GM21528 (cell line): ENCODE data around the gene GALNT11.
"Not testable (repeated sequence)": the region's sequence is repeated elsewhere in the genome, so short reads cannot be mapped to it uniquely, and the experiment has no call there.

Experiments
- ATAC-seq: cut with Tn5 transposase; IDR thresholded peaks from one replicate; pipeline ENCODE4 v1.9.1; 2021; ENCODE audit warnings: mild to moderate bottlenecking, moderate library complexity; ENCODE audit not compliant: unreplicated experiment, low FRiP score

GALNT11 gene

DNA sequence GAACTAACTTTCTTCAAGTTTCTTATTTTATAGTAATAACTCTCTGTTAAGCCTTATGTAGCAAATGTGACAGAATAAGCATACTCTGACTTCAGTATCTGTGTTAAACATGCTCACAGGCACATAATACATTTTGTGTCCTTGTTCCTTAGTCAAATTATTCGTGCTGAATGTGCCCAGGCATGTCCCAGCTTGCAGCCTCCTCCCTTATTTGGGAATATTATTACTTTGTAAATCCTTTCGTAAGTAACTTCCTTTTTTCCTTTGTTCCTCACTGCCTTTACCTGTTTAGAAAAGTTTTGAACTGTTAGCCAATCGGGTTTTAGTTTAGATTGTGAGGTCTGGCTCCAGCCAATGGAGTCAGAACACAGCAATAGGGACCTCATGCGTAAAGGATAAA, 46.9 kb downstream of the GALNT11 start:
- ATAC-seq, result no peak

DNA sequence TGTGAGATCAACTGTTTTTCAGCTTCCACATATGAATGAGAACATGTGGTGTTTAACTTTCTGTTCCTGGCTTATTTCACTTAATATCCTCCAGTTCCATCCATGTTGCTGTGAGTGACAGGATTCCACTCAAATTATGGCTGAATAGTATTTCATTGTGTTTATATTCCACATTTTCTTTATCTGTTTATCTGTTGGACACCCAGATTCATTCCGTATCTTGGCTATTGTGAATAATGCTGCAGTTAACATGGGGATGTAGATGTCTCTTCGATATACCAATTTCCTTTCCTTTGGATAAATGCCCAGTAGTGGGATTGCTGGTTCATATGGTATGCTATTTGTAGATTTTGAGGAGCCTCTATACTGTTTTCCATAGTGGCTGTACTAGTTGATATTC, 47.9 kb downstream of the GALNT11 start:
- no peak for ATAC-seq

DNA sequence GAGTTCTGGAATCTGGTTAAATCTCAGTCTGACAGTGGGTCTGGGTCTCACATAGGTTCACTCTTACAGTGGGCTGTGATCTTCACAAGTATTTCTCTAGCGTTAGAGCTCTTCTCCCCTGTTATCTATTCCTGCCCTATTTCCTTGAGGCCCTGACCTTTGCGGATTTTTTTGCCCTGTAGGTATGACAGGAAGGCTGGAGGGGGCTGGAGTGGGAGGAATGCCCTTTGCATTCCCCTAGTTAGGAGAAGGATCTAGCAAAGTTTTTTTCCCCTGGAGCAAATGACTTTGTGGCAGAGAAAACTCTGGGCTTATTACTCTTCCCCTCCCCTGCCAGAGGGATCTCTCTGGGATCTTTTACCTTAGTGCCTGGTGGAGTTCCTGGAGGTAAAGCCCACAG, 49.2 kb downstream of the GALNT11 start:
- ATAC-seq, result no peak

DNA sequence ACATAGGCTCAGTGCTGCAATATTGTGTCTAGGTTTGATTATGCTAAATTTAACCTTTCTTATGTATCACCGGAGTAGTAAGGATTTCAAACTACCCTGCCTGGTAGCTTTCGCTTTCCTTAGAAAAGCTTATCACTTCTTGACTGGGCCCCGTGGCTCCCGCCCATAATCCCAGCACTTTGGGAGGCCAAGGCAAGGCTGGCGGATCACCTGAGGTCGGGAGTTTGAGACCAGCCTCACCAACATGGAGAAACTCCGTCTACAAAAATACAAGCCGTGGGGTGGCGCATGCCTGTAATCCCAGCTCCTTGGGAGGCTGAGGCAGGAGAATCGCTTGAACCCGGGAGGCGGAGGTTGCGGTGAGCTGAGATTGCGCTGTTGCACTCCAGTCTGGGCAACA, 49.9 kb downstream of the GALNT11 start:
- ATAC-seq, result not testable (repeated sequence)

DNA sequence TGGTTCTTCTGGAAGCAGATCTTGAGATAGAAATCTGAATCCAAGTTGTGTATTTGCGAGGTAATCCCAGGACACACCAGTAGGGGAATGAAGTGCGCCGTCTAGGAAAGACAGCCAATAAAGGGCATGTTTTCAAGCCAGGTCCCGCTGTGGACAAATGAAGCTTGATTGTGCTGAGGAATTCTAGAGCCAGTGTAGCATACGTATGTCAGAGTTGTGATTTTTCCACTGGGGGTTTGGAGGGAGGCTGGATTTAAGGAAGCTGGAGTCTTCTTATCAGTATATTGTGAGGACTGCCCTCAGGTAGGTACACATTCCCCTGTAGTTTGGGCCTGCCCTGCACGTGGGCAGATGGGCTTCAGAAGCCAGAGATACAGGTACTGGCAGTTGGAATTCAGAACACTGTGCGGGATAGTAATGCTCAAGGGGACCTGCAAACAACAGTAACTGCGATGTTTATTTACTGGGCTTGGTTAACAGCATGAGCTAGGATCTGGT, 50.9 kb downstream of the GALNT11 start:
- no peak for ATAC-seq

DNA sequence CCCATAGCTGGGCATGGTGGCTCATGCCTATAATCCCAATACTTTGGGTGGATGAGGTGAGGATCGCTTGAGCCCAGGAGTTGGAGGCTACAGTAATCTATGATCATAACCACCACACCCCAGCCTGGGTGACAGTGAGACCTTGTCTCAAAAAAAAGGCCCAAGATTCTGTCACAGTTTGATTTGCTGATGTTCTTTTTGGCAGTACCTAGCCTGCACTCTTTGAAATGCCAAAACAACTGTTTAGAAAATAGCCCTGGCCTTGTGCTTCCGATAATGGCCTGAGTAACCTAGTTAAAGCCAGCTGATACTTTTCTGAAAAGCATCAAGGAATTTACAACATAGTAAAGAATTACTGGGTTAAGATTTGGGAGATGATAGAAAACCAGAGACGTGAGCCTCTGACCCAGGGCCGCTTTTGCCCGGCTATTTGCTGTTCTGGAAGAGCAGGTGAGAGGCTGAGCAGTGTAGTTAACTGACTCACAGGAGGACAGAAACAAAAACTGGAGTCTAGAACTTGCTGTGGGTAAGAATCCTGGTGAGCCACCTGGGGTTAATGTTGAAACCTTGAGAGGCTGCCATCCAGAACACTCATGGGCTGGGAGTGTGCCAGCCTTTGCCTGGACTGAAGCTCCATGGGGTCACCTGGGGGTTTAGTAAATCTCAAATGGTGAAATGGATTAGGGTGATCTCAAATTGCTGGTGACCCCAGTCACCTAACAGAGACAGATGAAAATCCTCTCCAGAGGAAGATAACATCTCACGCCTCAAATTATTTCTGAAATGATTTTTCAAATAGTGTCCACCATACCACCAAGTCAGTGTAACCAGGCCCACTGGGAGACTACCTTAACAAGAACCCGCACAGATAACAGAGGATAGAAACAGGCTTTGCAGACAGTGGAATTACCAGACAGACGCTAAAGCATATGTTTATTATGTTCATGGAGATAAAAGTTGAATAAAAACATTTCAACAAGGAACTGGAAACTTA, 51.8 kb downstream of the GALNT11 start:
- no peak for ATAC-seq

DNA sequence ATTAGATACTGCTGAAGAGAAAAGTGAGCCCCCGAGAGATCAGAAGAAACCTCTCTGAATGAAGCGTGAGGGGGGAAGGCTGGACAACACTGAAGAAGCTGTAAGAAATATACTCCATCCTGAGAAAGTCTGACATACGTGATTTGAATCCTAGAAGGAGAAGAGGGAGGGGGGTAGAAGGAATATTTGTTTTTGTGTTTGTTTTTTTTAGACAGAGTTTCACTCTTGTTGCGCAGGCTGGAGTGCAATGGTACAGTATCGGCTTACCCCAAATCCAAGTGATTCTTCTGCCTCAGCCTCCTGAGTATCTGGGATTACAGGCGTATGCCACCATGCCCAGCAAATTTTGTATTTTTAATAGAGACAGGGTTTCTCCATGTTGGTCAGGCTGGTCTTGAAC, 52.6 kb downstream of the GALNT11 start:
- no peak for ATAC-seq

DNA sequence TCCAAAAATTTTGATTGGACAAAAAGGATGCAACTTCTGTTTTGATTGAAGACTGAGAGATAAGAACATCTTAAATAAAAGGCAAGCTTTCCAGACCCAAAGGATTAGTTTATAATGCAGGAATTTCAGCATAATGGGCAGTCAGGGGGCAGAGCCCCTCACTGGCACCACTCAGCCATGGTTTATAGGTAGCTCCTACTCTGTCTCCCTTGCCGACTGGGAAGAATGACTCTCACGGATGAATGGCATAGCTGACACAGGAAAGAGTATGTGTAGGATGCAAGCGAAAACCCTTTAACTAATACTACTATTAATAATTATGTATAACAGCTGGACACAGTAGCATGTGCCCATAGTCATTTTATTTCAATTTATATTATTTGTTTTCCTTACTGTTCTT, 53.3 kb downstream of the GALNT11 start:
- no peak for ATAC-seq

DNA sequence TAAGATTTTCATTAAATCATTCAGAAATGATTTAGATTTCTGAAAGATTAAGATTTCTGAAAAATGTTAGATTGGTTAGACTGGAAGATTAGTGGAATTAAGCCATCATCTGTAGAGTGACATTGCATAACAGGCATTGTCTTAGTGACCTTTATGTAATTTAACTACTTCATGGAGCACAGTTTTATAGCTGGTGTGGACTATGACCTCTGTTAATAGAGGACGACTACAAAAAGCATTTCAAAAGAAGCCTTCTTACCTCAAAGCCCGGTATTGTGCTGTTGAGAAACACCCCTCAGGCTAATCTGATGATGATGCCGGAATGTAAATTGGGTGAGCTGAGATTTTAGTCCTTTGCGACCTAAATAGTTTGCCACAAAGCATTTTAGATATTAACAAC, 55.6 kb downstream of the GALNT11 start:
- ATAC-seq, result no peak

DNA sequence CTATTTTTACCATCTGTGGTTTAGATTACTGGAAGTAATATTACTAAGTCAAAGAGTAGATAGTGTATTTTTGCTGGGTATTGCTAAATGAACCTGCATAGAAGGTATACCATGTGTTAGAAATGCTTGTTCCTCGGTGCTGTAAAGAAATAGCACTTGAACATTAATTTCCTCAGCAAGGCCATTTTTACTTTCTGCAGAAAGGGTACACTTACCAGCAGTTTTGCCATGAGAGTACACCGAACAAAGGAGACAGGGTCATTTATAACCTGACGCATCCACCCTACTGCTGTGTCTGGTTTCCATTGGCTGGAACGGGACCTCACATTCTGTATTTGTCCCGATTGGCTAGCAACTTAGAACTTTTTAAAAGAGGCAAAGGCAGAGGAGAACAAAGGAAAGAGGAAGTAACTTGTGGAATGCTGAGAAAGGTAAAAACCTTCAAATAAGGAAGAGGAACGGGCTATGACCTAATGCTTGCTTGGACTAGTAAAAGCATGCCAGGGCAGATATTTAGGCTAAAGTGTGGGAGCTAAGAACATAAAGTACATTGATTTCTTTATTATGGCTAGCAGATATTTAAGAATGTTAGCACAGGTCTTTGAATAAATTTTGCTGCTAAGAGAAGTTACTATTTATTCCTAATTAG, 56.7 kb downstream of the GALNT11 start:
- ATAC-seq, result not testable (repeated sequence)

DNA sequence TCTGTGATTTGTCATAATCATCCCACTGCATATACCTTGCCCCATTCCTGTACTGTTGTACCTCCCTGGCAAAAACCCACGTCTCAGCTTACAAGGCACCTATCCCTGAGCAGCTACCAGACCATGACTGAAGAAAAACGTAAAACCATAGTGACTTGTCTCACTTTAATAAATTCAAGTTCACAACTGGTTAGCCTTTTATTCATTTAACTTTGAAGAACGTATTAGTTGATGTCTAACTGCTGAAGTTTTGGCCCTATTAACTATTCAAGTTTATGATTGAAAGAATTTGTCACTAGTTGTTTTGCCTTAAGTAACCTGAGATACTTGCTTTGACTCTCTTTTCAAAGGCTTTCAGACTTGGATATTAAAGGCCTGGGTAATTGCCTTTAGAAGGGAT, 59.7 kb downstream of the GALNT11 start:
- ATAC-seq, result no peak

DNA sequence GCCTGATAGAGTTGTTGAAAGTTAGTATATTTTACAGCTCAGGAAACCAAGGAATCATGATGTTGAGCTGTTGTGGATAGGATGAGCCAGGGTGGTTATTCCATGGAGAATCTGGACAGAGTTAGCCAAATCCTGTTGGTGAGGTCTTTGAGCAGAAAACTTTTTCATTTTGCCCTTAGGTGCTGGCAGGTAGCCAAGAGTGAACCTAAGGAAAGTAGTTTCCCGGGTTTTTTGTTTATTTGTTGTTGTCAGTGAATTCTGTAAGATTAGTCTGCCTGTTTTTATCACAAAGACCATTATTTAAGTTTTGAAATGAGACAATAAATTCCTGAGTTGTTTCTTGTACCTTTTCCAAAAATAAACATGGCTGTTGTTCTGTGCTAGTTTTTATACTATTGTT, 61.0 kb downstream of the GALNT11 start:
- no peak for ATAC-seq

DNA sequence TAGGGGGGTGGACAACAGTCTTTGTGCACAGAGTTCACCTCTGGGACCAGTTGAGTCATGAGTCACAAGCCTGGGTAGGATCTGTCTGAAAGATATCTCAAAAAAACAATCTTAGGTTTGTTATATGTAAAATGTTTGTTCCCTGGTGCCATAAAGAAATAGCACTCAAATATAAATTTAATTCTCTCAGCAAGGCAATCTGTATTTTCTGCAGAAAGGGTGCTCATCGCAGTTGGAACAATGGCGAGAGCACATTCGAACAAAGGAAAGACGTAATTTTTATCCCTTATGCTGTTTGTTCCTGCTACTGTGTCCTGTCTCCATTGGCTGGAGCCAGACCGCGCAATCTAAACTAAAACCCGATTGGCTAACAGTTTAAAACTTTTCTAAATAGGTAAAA, 63.7 kb downstream of the GALNT11 start:
- ATAC-seq, result no peak

DNA sequence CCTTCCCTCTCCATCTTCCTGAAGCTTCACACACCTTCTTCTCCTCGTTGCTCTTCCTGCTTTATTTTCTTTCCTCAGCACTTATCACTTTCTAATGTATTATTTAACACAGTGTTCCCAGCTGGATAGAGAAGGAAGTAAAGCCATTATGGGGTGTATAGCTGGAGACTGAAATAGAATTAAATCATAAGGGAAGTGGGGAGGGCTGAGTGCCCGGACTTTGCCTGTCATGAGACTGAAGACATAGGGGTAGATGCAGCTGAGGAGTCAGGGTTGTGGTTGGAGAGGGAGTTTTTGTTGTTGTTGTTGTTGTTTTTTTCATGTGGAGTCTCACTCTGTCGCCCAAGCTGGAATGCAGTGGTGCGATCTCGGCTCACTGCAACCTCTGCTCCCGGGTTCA, 65.3 kb downstream of the GALNT11 start:
- ATAC-seq, result no peak

DNA sequence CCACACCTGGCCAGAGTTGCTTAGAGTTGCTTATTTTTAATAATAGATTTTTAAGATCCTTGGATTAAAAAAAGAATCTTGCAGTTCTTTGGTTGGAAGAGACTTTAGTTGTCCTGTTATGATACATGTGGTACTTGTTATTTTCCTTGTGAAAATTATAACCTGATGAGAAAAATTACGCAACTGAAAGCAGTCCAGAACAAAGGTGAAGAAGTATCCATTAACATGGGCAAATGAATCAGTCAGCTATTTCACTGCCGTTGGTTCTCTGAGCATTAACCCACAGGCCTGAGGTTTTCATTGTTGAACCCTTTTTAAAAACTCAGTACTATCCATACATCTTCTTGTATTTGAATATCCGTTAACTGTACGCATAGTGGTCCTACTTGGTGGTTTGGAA, 68.2 kb downstream of the GALNT11 start:
- ATAC-seq, result no peak

DNA sequence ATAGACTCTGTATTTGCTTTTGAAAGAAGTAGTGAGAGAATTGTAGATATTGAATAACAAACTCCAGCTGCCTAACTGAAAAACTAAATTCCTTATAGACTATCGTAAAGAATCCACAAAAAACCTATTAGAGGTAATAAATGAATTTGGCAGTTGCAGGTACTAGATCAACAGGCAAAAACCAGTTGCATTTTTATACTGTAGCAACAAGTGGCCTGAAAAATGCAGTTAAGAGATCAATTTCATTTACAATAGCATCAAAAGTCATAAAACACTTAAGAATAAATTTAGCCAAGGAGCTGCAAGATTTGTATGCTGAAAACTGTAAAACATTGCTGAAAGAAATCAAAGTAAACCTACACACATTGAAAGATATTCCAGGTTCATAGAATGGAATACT, 70.3 kb downstream of the GALNT11 start:
- no peak for ATAC-seq

DNA sequence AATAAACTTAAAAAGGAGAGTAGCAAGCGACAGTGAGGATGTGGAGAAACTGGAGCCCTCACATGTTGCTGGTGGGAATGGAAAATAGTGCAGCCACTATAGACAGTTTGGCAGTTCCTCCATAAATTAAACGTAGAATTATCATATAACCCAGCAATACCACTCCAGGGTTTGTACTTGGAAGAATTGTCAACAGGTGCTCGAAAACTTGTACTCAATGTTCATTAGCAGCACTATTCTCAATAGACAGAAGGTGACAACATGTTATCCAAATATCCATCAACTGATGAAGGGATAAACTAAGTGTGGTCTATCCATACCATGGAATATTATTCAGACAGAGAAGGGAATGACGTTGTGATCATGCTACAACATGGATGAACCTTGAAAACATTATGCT, 71.9 kb downstream of the GALNT11 start:
- ATAC-seq, result no peak

DNA sequence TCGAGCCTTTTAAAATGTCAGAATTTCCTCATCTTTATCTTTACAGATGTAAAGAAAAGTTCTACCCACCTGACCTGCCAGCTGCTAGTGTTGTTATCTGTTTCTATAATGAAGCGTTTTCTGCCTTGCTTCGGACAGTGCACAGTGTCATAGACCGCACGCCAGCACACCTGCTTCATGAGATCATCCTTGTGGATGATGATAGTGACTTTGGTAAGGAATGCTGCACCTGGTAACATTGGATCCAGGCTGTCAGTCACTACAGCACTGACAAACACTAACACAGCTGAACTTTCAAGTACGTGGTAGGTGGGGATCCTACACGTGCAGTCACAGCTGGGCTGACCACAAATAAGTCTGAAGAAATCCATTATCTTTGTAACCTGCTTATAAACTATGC, 77.6 kb downstream of the GALNT11 start:
- ATAC-seq, result no peak

DNA sequence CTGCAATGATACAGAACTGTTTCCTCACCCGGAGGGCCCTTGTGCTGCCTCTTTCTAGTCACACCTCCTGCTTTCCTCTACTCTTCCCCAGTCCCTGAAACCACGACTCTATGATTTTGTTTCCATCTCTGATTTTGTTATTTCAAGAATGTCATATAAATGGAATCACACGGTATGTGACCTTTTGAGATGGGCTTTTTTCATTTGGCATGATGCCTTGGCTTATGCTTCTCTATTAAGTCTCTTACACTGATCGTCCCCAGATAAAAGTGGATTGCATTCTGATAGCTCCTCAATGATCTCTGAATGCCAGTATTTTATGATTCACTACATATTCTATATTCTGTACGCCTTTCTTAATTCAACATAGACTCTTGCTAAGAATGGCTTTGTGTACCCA, 78.2 kb downstream of the GALNT11 start:
- no peak for ATAC-seq

DNA sequence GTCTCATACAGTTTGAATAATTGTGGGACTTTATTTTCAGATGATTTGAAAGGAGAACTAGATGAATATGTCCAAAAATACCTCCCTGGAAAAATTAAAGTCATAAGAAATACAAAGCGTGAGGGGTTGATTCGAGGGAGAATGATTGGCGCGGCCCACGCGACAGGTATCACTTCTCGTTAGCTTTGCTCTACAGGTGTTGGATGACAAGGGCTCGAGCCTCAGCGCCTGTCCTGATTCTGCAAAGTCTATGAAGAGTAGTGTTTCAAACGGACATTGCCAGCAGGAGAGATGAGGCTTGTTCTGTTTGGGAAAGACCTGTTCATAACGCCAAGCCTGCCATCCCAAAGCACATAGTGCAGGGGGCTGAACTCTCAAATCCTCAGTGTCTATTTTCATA, 79.7 kb downstream of the GALNT11 start:
- ATAC-seq, result no peak

DNA sequence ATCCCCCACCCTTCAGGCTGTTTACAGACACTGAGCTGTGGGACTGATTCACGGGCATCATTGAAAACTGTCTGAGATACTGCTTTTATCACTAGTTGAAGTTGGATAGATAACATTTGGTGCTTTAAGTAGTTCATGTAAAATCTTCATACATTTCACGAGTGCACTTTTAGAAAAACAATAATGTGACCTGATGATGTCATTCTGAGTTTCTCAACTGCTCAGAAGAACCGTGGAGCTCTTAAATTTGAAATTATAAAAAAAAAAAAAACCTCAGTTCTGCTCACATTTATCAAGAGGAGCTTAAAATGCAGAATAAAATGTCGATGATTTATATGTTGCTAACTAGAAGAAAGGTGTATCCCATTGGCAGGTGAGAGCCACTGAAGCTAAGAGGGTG, 81.5 kb downstream of the GALNT11 start:
- no peak for ATAC-seq

DNA sequence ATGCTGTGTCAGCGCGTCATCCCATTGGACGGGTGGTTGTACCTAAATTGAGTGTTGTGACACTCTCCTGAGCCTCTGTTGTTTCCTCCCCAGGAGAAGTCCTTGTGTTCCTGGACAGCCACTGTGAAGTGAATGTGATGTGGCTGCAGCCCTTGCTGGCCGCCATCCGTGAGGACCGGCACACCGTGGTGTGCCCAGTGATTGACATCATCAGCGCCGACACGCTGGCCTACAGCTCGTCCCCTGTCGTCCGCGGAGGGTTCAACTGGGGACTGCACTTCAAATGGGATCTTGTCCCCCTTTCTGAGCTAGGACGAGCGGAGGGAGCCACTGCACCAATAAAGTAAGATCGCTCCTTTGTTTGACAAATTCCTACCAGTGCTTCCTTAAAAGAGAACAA, 82.5 kb downstream of the GALNT11 start:
- ATAC-seq, result no peak
